ENCODE measurements around the gene TOMM34.

DNA sequence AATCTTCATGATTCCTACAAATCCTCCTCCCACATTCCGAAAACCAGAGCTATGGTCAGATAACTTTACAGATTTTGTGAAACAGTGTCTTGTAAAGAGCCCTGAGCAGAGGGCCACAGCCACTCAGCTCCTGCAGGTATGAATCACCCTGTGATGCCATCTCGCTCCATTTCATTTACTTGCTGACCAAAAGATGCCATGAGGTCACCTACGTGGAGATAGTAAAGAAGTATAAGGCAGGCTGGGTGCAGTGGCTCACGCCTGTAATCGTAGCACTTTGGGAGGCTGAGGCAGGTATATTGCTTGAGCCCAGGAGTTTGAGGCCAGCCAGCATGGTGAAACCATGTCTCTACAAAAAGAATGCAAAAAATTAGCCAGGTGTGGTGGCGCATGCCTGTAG, 37.0 kb upstream of the TOMM34 start:
- TF ChIP-seq, protein P1, sequence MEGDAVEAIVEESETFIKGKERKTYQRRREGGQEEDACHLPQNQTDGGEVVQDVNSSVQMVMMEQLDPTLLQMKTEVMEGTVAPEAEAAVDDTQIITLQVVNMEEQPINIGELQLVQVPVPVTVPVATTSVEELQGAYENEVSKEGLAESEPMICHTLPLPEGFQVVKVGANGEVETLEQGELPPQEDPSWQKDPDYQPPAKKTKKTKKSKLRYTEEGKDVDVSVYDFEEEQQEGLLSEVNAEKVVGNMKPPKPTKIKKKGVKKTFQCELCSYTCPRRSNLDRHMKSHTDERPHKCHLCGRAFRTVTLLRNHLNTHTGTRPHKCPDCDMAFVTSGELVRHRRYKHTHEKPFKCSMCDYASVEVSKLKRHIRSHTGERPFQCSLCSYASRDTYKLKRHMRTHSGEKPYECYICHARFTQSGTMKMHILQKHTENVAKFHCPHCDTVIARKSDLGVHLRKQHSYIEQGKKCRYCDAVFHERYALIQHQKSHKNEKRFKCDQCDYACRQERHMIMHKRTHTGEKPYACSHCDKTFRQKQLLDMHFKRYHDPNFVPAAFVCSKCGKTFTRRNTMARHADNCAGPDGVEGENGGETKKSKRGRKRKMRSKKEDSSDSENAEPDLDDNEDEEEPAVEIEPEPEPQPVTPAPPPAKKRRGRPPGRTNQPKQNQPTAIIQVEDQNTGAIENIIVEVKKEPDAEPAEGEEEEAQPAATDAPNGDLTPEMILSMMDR (IDR thresholded peaks at IDR 0.05; ENCODE audit: low read depth, low read length, missing input control) = no peak
- no peak for TF ChIP-seq HNF4A (conservative IDR thresholded peaks at IDR 0.05)
- TF ChIP-seq RXRA (IDR thresholded peaks at IDR 0.05) = no peak
- no peak for TF ChIP-seq RAD21 (IDR thresholded peaks at IDR 0.05)
- TF ChIP-seq, protein P2, sequence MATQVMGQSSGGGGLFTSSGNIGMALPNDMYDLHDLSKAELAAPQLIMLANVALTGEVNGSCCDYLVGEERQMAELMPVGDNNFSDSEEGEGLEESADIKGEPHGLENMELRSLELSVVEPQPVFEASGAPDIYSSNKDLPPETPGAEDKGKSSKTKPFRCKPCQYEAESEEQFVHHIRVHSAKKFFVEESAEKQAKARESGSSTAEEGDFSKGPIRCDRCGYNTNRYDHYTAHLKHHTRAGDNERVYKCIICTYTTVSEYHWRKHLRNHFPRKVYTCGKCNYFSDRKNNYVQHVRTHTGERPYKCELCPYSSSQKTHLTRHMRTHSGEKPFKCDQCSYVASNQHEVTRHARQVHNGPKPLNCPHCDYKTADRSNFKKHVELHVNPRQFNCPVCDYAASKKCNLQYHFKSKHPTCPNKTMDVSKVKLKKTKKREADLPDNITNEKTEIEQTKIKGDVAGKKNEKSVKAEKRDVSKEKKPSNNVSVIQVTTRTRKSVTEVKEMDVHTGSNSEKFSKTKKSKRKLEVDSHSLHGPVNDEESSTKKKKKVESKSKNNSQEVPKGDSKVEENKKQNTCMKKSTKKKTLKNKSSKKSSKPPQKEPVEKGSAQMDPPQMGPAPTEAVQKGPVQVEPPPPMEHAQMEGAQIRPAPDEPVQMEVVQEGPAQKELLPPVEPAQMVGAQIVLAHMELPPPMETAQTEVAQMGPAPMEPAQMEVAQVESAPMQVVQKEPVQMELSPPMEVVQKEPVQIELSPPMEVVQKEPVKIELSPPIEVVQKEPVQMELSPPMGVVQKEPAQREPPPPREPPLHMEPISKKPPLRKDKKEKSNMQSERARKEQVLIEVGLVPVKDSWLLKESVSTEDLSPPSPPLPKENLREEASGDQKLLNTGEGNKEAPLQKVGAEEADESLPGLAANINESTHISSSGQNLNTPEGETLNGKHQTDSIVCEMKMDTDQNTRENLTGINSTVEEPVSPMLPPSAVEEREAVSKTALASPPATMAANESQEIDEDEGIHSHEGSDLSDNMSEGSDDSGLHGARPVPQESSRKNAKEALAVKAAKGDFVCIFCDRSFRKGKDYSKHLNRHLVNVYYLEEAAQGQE (IDR thresholded peaks at IDR 0.05) = no peak
